Astrocyte of the cerebellum (primary cell): ENCODE data around the gene SEMA4A.

Experiments
- DNase-seq: peaks from one replicate; pipeline ENCODE4 v3.0.0-alpha.2; 2011; ENCODE audit warnings: low read depth
- H3K4me3 ChIP-seq: 2 replicates; pipeline ENCODE4 v1.5.1; 2011; ENCODE audit warnings: mild to moderate bottlenecking, low read depth, low read length, moderate library complexity
- CTCF ChIP-seq: IDR thresholded peaks from 2 replicates; pipeline ENCODE4 v1.5.1; 2012; ENCODE audit warnings: low read length, low read depth, moderate library complexity, mild to moderate bottlenecking; ENCODE audit errors: missing control alignments
- in situ Hi-C: cut with HindIII; loops from 2 replicates; pipeline ENCODE4 v1.10.0; 2017; ENCODE audit warnings: low sequenced_read_pairs

SEMA4A gene

GRCh38 chr1:156160000-156160742, 6.8 kb downstream of the SEMA4A start:
- in situ Hi-C loops = no loop called here
- peak overlapping the region; percentile 25 for H3K4me3 ChIP-seq
- no peak for TF ChIP-seq CTCF
- no peak for DNase-seq

- peak overlapping the region; percentile 25 for H3K4me3 ChIP-seq
- no peak for TF ChIP-seq CTCF
- DNase-seq = no peak
- in situ Hi-C loops = no loop called here
Observed at GRCh38 chr1:156160743-156161171, 7.4 kb downstream of the SEMA4A start.

- no peak overlapping the region for H3K4me3 ChIP-seq
- no peak for DNase-seq
- in situ Hi-C loops = no loop called here
- no peak for TF ChIP-seq CTCF
Observed at GRCh38 chr1:156162430-156163037, 9.1 kb downstream of the SEMA4A start.

GRCh38 chr1:156163712-156164111, 10.3 kb downstream of the SEMA4A start:
- DNase-seq = no peak
- no peak for TF ChIP-seq CTCF
- no peak overlapping the region for H3K4me3 ChIP-seq
- in situ Hi-C loops = no loop called here

- no peak for DNase-seq
- no peak overlapping the region for H3K4me3 ChIP-seq
- no peak for TF ChIP-seq CTCF
- in situ Hi-C loops = no loop called here
Observed at GRCh38 chr1:156164125-156164831, 10.9 kb downstream of the SEMA4A start.

- TF ChIP-seq CTCF = no peak
- DNase-seq = no peak
- in situ Hi-C loops = no loop called here
- no peak overlapping the region for H3K4me3 ChIP-seq
Observed at GRCh38 chr1:156165083-156165482, 11.7 kb downstream of the SEMA4A start.
